ENCODE data around the gene KCNH3.

The KCNH3 gene

DNA sequence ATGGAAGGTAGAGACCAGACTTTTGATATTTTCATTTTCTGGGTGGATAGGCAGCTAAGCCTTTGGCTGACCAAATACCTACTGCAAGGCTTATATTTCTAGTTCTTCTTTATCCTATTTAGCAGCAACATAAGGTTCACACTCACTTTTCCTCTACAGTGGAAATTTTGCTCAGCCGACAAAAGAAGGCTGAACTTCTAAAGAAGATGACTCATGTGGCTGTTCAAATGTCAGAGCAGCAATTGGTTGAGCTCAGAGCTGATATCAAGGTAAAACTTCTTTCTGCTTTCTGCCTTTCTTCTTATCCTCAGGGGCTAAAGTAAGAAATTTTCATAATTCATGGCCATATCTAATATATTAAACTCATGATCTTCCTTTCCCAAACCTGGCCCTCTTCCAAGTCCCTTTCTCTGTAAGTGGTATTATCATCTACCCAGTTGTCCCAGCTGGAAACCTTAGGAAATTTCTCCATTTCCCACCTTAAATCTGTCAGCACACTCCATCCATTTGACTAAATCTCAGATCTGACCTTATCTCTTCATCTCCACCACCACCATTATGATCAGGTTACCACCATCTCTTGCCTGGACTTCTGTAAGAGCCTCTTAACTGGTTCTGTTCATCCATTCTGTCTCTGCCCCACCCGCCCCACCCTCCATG, 19.8 kb upstream of the KCNH3 start (continued):
- TF ChIP-seq ZNF324 (tag by site-specific recombination; IDR thresholded peaks at IDR 0.05) (no peak), ZNF561 (tag by site-specific recombination; IDR thresholded peaks at IDR 0.05; ENCODE audit: borderline replicate concordance) (no peak), ZNF302 (tag by site-specific recombination; IDR thresholded peaks at IDR 0.05; ENCODE audit: low read depth) (no peak), ZNF610 (tag by site-specific recombination; IDR thresholded peaks at IDR 0.05; ENCODE audit: borderline replicate concordance) (no peak)
- TF ChIP-seq, protein P1, sequence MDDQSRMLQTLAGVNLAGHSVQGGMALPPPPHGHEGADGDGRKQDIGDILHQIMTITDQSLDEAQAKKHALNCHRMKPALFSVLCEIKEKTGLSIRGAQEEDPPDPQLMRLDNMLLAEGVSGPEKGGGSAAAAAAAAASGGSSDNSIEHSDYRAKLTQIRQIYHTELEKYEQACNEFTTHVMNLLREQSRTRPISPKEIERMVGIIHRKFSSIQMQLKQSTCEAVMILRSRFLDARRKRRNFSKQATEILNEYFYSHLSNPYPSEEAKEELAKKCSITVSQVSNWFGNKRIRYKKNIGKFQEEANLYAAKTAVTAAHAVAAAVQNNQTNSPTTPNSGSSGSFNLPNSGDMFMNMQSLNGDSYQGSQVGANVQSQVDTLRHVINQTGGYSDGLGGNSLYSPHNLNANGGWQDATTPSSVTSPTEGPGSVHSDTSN (CRISPR knock-in tag; IDR thresholded peaks at IDR 0.05), result no peak
- TF ChIP-seq, protein P2, sequence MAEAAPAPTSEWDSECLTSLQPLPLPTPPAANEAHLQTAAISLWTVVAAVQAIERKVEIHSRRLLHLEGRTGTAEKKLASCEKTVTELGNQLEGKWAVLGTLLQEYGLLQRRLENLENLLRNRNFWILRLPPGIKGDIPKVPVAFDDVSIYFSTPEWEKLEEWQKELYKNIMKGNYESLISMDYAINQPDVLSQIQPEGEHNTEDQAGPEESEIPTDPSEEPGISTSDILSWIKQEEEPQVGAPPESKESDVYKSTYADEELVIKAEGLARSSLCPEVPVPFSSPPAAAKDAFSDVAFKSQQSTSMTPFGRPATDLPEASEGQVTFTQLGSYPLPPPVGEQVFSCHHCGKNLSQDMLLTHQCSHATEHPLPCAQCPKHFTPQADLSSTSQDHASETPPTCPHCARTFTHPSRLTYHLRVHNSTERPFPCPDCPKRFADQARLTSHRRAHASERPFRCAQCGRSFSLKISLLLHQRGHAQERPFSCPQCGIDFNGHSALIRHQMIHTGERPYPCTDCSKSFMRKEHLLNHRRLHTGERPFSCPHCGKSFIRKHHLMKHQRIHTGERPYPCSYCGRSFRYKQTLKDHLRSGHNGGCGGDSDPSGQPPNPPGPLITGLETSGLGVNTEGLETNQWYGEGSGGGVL (tag by site-specific recombination; IDR thresholded peaks at IDR 0.05), result no peak

DNA sequence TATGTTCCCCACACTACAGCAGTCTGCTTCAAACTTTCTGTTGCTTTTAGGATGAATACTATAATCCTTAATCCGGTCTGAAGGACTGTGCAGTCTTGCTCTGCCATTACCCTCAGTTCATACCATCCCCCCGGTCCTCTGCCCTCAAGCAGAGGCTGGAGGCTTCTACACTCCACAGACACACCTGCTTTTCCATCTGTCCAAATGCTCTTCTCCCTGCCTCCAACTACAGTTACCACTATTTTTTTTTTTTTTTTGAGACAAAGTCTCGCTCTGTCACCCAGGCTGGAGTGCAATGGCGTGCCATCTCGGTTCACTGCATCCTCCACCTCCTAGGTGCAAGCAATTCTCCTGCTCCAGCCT, 19.3 kb upstream of the KCNH3 start:
- POLR2A ChIA-PET, result no interaction called here
- TF ChIP-seq ZNF174 (tag by site-specific recombination; IDR thresholded peaks at IDR 0.05) (no peak), ZBTB48 (tag by site-specific recombination; IDR thresholded peaks at IDR 0.05) (no peak), ZNF596 (tag by site-specific recombination; IDR thresholded peaks at IDR 0.05) (no peak), ZNF341 (tag by site-specific recombination; IDR thresholded peaks at IDR 0.05; ENCODE audit: low read depth) (no peak)
- CTCF ChIA-PET, result interaction anchor here (1.4 to 19.4 kb wide), 4 partner anchors 61 to 222 kb away, joined by 5 to 517 read pairs (median 8); partner anchors contain the start of gene SPATS2
- peaks cover 5% of the 10 kb centered on the region for H3K4me1 ChIP-seq (ENCODE audit: control insufficient read depth, insufficient read depth, low read length)
- no peak overlapping the region for H3K27ac ChIP-seq (ENCODE audit: extremely low read depth, low read depth, low read length)
- peaks cover 8 to 17% of the 10 kb centered on the region in 2 experiments for H3K36me3 ChIP-seq (ENCODE audit: control insufficient read depth in 2 of 2, insufficient read depth in 1 of 2, low read length in 2 of 2)
- no peak overlapping the region for H3K4me3 ChIP-seq (ENCODE audit: low read depth, low read length)
- H3K9me3 ChIP-seq (ENCODE audit: control insufficient read depth, insufficient read depth, low read depth, low read length), result no peaks in the 10 kb centered on the region

GRCh38 chr12:49521389-49521788, 17.4 kb upstream of the KCNH3 start:
- POLR2A ChIA-PET, result no interaction called here
- Histone ChIP-seq H3K36me3 (ENCODE audit: control insufficient read depth in 2 of 2, insufficient read depth in 1 of 2, low read length in 2 of 2) (peaks cover 8 to 36% of the 10 kb centered on the region in 2 experiments), H3K4me3 (ENCODE audit: low read depth, low read length) (no peak overlapping the region), H3K9me3 (ENCODE audit: control insufficient read depth, insufficient read depth, low read depth, low read length) (no peaks in the 10 kb centered on the region), H3K4me1 (ENCODE audit: control insufficient read depth, insufficient read depth, low read length) (peaks cover 5% of the 10 kb centered on the region), H3K27ac (ENCODE audit: extremely low read depth, low read depth, low read length) (no peak overlapping the region)
- CTCF ChIA-PET, result interaction anchor here (19.4 kb wide), 1 partner anchor 160 kb away, joined by 517 read pairs; the partner anchor contains the start of gene SPATS2
- no peak for TF ChIP-seq ZFP37 (tag by site-specific recombination; IDR thresholded peaks at IDR 0.05)

- CTCF ChIA-PET, result interaction anchor here (0.6 to 5.4 kb wide), 9 partner anchors 10 to 177 kb away, joined by 3 to 40 read pairs (median 3); no protein-coding TSS in a partner anchor
- Histone ChIP-seq H3K36me3 (ENCODE audit: control insufficient read depth in 2 of 2, insufficient read depth in 1 of 2, low read length in 2 of 2) (peaks cover 8 to 41% of the 10 kb centered on the region in 2 experiments; a peak in 2 of 3 replicates), H3K9me3 (ENCODE audit: control insufficient read depth, insufficient read depth, low read depth, low read length) (no peaks in the 10 kb centered on the region), H3K4me1 (ENCODE audit: control insufficient read depth, insufficient read depth, low read length) (no peaks in the 10 kb centered on the region), H3K4me3 (ENCODE audit: low read depth, low read length) (no peak overlapping the region), H3K27ac (ENCODE audit: extremely low read depth, low read depth, low read length) (no peak overlapping the region)
- TF ChIP-seq ZFP69B (tag by site-specific recombination; IDR thresholded peaks at IDR 0.05) (no peak), PRDM1 (tag by site-specific recombination; IDR thresholded peaks at IDR 0.05) (peak; percentile 49; the same call in 1 of the 2 replicates)
- POLR2A ChIA-PET, result no interaction called here
Measured at GRCh38 chr12:49524660-49525324, 14.0 kb upstream of the KCNH3 start.

Data from HEK293 (cell line).